ENCODE measurements around the gene SLC6A2.

Gene SLC6A2

GRCh38 chr16:55660828-55661227 lies 5.0 kb downstream of the SLC6A2 start:
- Histone ChIP-seq H3K9me3 (replicated peaks; ENCODE audit: insufficient read depth, low read length) (no peaks in the 10 kb centered on the region), H3K4me2 (ENCODE audit: low read depth, low read length) (no peak overlapping the region), H3K36me3 (replicated peaks; ENCODE audit: insufficient read depth, low read length) (no peaks in the 10 kb centered on the region), H3K79me2 (ENCODE audit: low read length) (no peaks in the 10 kb centered on the region), H3K4me3 (ENCODE audit: low read length) (no peak overlapping the region), H3K27ac (ENCODE audit: low read length) (no peak overlapping the region), H3K4me1 (ENCODE audit: low read length) (no peaks in the 10 kb centered on the region), H3K27me3 (replicated peaks; ENCODE audit: insufficient read depth, low read length) (no peaks in the 10 kb centered on the region), H3K9me2 (replicated peaks; ENCODE audit: insufficient read depth, low read length) (no peaks in the 10 kb centered on the region), H3K9ac (ENCODE audit: low read length) (no peak overlapping the region), H2AFZ (ENCODE audit: low read length) (no peak overlapping the region), H3F3A (ENCODE audit: insufficient read depth, low read length) (no peaks in the 10 kb centered on the region), H4K20me1 (ENCODE audit: insufficient read depth, low read length) (no peaks in the 10 kb centered on the region)
- TF ChIP-seq CTCF (IDR thresholded peaks at IDR 0.05; ENCODE audit: low read length) (no peak), EZH2 (optimal IDR thresholded peaks at IDR 0.05; ENCODE audit: low read depth, low read length) (no peak), EZH2phosphoT487 (IDR thresholded peaks at IDR 0.05; ENCODE audit: low read length) (no peak)
- DNase-seq = no peak

- TF ChIP-seq EZH2phosphoT487 (IDR thresholded peaks at IDR 0.05; ENCODE audit: low read length) (no peak), CTCF (IDR thresholded peaks at IDR 0.05; ENCODE audit: low read length) (no peak), EZH2 (optimal IDR thresholded peaks at IDR 0.05; ENCODE audit: low read depth, low read length) (no peak)
- no peaks in the 10 kb centered on the region for H3K9me2 ChIP-seq (replicated peaks; ENCODE audit: insufficient read depth, low read length)
- DNase-seq = no peak
- no peaks in the 10 kb centered on the region for H3F3A ChIP-seq (ENCODE audit: insufficient read depth, low read length)
- no peaks in the 10 kb centered on the region for H4K20me1 ChIP-seq (ENCODE audit: insufficient read depth, low read length)
- H3K4me2 ChIP-seq (ENCODE audit: low read depth, low read length) = no peak overlapping the region
- H3K9me3 ChIP-seq (replicated peaks; ENCODE audit: insufficient read depth, low read length) = no peaks in the 10 kb centered on the region
- H2AFZ ChIP-seq (ENCODE audit: low read length) = no peak overlapping the region
- H3K9ac ChIP-seq (ENCODE audit: low read length) = no peak overlapping the region
- H3K36me3 ChIP-seq (replicated peaks; ENCODE audit: insufficient read depth, low read length) = no peaks in the 10 kb centered on the region
- no peaks in the 10 kb centered on the region for H3K79me2 ChIP-seq (ENCODE audit: low read length)
- no peak overlapping the region for H3K4me3 ChIP-seq (ENCODE audit: low read length)
- no peak overlapping the region for H3K27ac ChIP-seq (ENCODE audit: low read length)
- no peaks in the 10 kb centered on the region for H3K4me1 ChIP-seq (ENCODE audit: low read length)
- no peaks in the 10 kb centered on the region for H3K27me3 ChIP-seq (replicated peaks; ENCODE audit: insufficient read depth, low read length)
Observed at GRCh38 chr16:55661941-55662643, 6.3 kb downstream of the SLC6A2 start.

GRCh38 chr16:55662644-55663031 lies 6.8 kb downstream of the SLC6A2 start:
- Histone ChIP-seq H3K36me3 (replicated peaks; ENCODE audit: insufficient read depth, low read length) (no peaks in the 10 kb centered on the region), H3K9ac (ENCODE audit: low read length) (no peak overlapping the region), H3K27ac (ENCODE audit: low read length) (no peak overlapping the region), H3K27me3 (replicated peaks; ENCODE audit: insufficient read depth, low read length) (no peaks in the 10 kb centered on the region), H3K79me2 (ENCODE audit: low read length) (no peaks in the 10 kb centered on the region), H3F3A (ENCODE audit: insufficient read depth, low read length) (no peaks in the 10 kb centered on the region), H3K9me2 (replicated peaks; ENCODE audit: insufficient read depth, low read length) (no peaks in the 10 kb centered on the region), H3K4me3 (ENCODE audit: low read length) (no peak overlapping the region), H2AFZ (ENCODE audit: low read length) (no peak overlapping the region), H3K9me3 (replicated peaks; ENCODE audit: insufficient read depth, low read length) (no peaks in the 10 kb centered on the region), H3K4me2 (ENCODE audit: low read depth, low read length) (no peak overlapping the region), H3K4me1 (ENCODE audit: low read length) (no peaks in the 10 kb centered on the region), H4K20me1 (ENCODE audit: insufficient read depth, low read length) (no peaks in the 10 kb centered on the region)
- DNase-seq = no peak
- no peak for TF ChIP-seq EZH2 (optimal IDR thresholded peaks at IDR 0.05; ENCODE audit: low read depth, low read length)
- no peak for TF ChIP-seq CTCF (IDR thresholded peaks at IDR 0.05; ENCODE audit: low read length)
